Measurements from ENCODE around the gene APLP2. TPM values are rescaled to one million over a fixed set of nuclear protein-coding genes. Genes with fewer than 3 reads are reported as not detected.

Gene APLP2
- total and polyA plus RNA-seq, 2 experiments from 2014 or later: 322 to 362 TPM

- Histone ChIP-seq H3K27me3 (ENCODE audit: insufficient read depth) (no peaks in the 10 kb centered on the region), H3F3A (replicated peaks; ENCODE audit: low read depth) (0 out of 2 replicates have a peak, but pooled peaks cover 7% of the 10 kb centered on the region), H3K4me2 (no peak overlapping the region), H3K9me2 (ENCODE audit: insufficient read depth) (no peaks in the 10 kb centered on the region), H3K36me3 (ENCODE audit: insufficient read depth) (peaks cover 17% of the 10 kb centered on the region; the same call in 1 of the 2 replicates), H2AFZ (no peak overlapping the region), H3K79me2 (replicated peaks; ENCODE audit: insufficient read depth) (no peaks in the 10 kb centered on the region), H3K4me1 (ENCODE audit: insufficient read depth) (peaks cover 17% of the 10 kb centered on the region), H3K27ac (ENCODE audit: low read depth) (no peak overlapping the region), H3K4me3 (no peak overlapping the region), H4K20me1 (replicated peaks; ENCODE audit: insufficient read depth) (peaks cover 3% of the 10 kb centered on the region)
- TF ChIP-seq REST (IDR thresholded peaks at IDR 0.05; ENCODE audit: unreplicated experiment): no peak
- TF ChIP-seq ZNF331 (CRISPR knock-in tag; IDR thresholded peaks at IDR 0.05; ENCODE audit: low read depth): no peak
- no peak for TF ChIP-seq EZH2phosphoT487 (IDR thresholded peaks at IDR 0.05; ENCODE audit: unreplicated experiment)
- no peak for TF ChIP-seq JUNB (IDR thresholded peaks at IDR 0.05; ENCODE audit: unreplicated experiment)
- no peak for DNase-seq (ENCODE audit: low spot score)
- peaks cover 8% of the 10 kb centered on the region for H3K27me3 Mint-ChIP-seq (ENCODE audit: insufficient read depth, low read depth, poor library complexity)
- no peaks in the 10 kb centered on the region for H3K9me3 Mint-ChIP-seq
- peak overlapping the region; percentile 34; the same call in 1 of the 2 replicates for H3K27ac Mint-ChIP-seq
- H3K4me3 Mint-ChIP-seq: no peak overlapping the region
- no peak for ATAC-seq
- peaks cover 25% of the 10 kb centered on the region for H3K4me1 Mint-ChIP-seq
- H3K36me3 Mint-ChIP-seq (ENCODE audit: low read depth): peaks cover 30% of the 10 kb centered on the region
Measured at GRCh38 chr11:130146796-130147195, 77.1 kb downstream of the APLP2 start.

GRCh38 chr11:130148796-130149326 lies 79.2 kb downstream of the APLP2 start:
- Mint-ChIP-seq H3K9me3 (no peaks in the 10 kb centered on the region), H3K27me3 (ENCODE audit: insufficient read depth, low read depth, poor library complexity) (peaks cover 8% of the 10 kb centered on the region), H3K4me3 (no peak overlapping the region), H3K36me3 (ENCODE audit: low read depth) (peaks cover 14% of the 10 kb centered on the region), H3K4me1 (peaks cover 25% of the 10 kb centered on the region), H3K27ac (no peak overlapping the region)
- TF ChIP-seq NANOG (IDR thresholded peaks at IDR 0.05; ENCODE audit: borderline replicate concordance): no peak
- TF ChIP-seq CTCF (conservative IDR thresholded peaks at IDR 0.05; ENCODE audit: low read depth in 2 of 2): no peak
- no peak for TF ChIP-seq ZNF331 (CRISPR knock-in tag; IDR thresholded peaks at IDR 0.05; ENCODE audit: low read depth)
- no peak for TF ChIP-seq STAT1 (IDR thresholded peaks at IDR 0.05; ENCODE audit: unreplicated experiment)
- Histone ChIP-seq H3K4me3 (no peak overlapping the region), H3K27me3 (ENCODE audit: insufficient read depth) (no peaks in the 10 kb centered on the region), H2AFZ (no peak overlapping the region), H3K27ac (ENCODE audit: low read depth) (no peak overlapping the region), H3K36me3 (ENCODE audit: insufficient read depth) (0 out of 2 replicates have a peak, but pooled peaks cover 9% of the 10 kb centered on the region), H3K4me1 (ENCODE audit: insufficient read depth) (peaks cover 17% of the 10 kb centered on the region), H3F3A (replicated peaks; ENCODE audit: low read depth) (0 out of 2 replicates have a peak, but pooled peaks cover 7% of the 10 kb centered on the region), H4K20me1 (replicated peaks; ENCODE audit: insufficient read depth) (peaks cover 3% of the 10 kb centered on the region; the same call in 1 of the 2 replicates), H3K4me2 (no peak overlapping the region), H3K79me2 (replicated peaks; ENCODE audit: insufficient read depth) (no peaks in the 10 kb centered on the region), H3K9me2 (ENCODE audit: insufficient read depth) (no peaks in the 10 kb centered on the region)
- no peak for ATAC-seq
- DNase-seq (ENCODE audit: low spot score): no peak

All from GM23338 (cell line).